ENCODE measurements around the gene UBE2O. TPM values are rescaled to one million over a fixed set of nuclear protein-coding genes. Genes with fewer than 3 reads are reported as not detected.
A peak's percentile ranks its signal among the peaks of the same experiment; 100 is the strongest.

Gene UBE2O
- total RNA-seq, 1 experiment from 2014 or later: 19.5 TPM

DNA sequence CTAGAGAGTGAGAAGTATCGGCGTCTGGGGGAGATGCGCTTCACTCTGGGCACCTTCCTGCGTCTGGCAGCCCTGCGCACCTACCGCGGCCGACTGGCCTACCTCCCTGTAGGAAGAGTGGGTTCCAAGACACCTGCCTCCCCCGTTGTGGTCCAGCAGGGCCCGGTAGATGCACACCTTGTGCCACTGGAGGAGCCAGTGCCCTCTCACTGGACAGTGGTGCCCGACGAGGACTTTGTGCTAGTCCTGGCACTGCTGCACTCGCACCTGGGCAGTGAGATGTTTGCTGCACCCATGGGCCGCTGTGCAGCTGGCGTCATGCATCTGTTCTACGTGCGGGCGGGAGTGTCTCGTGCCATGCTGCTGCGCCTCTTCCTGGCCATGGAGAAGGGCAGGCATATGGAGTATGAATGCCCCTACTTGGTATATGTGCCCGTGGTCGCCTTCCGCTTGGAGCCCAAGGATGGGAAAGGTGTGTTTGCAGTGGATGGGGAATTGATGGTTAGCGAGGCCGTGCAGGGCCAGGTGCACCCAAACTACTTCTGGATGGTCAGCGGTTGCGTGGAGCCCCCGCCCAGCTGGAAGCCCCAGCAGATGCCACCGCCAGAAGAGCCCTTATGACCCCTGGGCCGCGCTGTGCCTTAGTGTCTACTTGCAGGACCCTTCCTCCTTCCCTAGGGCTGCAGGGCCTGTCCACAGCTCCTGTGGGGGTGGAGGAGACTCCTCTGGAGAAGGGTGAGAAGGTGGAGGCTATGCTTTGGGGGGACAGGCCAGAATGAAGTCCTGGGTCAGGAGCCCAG is 65.8 kb downstream of the UBE2O start:
- CTCF ChIA-PET: interaction anchor here (0.6 to 7.8 kb wide), 12 partner anchors 10 to 106 kb away, joined by 3 to 71 read pairs (median 3); no protein-coding TSS in a partner anchor
- intact Hi-C loops (cut with micrococcal nuclease): no loop called here
- H3K27me3 Mint-ChIP-seq (ENCODE audit: insufficient read depth, unreplicated experiment): no peaks in the 10 kb centered on the region
- H3K9me3 Mint-ChIP-seq (ENCODE audit: unreplicated experiment): no peaks in the 10 kb centered on the region
- no TSS peak for BruUV-seq (replicated peaks)
- H3K36me3 Mint-ChIP-seq (ENCODE audit: insufficient read depth, unreplicated experiment): peaks cover 17% of the 10 kb centered on the region
- no peak for DNase-seq (ENCODE audit: unreplicated experiment)
- no peak overlapping the region for H3K27ac Mint-ChIP-seq (ENCODE audit: low read depth, unreplicated experiment)
- POLR2A ChIA-PET: interaction anchor here (1.4 kb wide), 1 partner anchor 34 kb away, joined by 3 read pairs; no protein-coding TSS in a partner anchor
- H3K4me1 Mint-ChIP-seq (ENCODE audit: insufficient read depth, unreplicated experiment): no peaks in the 10 kb centered on the region
- H3K4me3 Mint-ChIP-seq (ENCODE audit: unreplicated experiment): no peak overlapping the region
- TF ChIP-seq, protein P1, sequence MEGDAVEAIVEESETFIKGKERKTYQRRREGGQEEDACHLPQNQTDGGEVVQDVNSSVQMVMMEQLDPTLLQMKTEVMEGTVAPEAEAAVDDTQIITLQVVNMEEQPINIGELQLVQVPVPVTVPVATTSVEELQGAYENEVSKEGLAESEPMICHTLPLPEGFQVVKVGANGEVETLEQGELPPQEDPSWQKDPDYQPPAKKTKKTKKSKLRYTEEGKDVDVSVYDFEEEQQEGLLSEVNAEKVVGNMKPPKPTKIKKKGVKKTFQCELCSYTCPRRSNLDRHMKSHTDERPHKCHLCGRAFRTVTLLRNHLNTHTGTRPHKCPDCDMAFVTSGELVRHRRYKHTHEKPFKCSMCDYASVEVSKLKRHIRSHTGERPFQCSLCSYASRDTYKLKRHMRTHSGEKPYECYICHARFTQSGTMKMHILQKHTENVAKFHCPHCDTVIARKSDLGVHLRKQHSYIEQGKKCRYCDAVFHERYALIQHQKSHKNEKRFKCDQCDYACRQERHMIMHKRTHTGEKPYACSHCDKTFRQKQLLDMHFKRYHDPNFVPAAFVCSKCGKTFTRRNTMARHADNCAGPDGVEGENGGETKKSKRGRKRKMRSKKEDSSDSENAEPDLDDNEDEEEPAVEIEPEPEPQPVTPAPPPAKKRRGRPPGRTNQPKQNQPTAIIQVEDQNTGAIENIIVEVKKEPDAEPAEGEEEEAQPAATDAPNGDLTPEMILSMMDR (IDR thresholded peaks at IDR 0.05; ENCODE audit: unreplicated experiment): no peak

DNA sequence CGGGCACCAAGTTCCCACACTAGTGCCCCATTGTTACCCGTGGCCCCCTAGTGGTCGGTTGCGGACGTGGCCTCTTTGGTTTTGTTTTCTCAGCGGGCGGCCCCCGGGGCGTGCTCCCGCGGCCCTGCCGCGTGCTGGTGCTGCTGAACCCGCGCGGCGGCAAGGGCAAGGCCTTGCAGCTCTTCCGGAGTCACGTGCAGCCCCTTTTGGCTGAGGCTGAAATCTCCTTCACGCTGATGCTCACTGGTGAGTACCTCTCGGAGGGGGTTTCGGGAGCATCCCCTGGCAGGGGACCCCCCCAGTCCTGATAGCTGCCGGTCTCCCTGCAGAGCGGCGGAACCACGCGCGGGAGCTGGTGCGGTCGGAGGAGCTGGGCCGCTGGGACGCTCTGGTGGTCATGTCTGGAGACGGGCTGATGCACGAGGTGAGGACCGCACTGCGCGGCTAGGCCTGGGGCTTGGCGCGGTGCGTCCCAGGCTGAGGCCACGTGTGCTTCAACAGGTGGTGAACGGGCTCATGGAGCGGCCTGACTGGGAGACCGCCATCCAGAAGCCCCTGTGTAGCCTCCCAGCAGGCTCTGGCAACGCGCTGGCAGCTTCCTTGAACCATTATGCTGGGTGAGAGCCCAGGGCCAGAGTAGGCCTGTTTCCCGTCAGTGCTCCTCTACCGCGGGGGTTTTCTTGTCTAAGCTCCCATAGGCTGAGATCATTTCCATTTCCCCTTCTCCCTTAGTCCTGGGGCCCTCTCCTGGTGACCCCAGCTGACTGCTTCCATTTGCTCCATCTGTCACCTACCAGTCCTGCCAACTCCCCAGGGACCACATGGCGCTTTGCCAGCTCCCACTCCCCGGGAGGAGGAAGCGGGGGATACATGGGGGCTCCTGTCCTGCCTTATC is 66.8 kb downstream of the UBE2O start:
- ChIA-PET POLR2A (interaction anchor here (0.6 to 3.8 kb wide), 8 partner anchors 11 to 572 kb away, joined by 3 to 49 read pairs (median 3); partner anchors contain the start of genes PRPSAP1 and UBALD2), CTCF (interaction anchor here (0.6 to 7.8 kb wide), 24 partner anchors 11 to 737 kb away, joined by 3 to 71 read pairs (median 3); partner anchors contain the start of gene PRPSAP1)
- intact Hi-C loops (cut with micrococcal nuclease): loop anchor here (1.0 kb wide), 1 partner anchor 16 kb away; no protein-coding TSS in a partner anchor
- no peaks in the 10 kb centered on the region for H3K9me3 Mint-ChIP-seq (ENCODE audit: unreplicated experiment)
- DNase-seq (ENCODE audit: unreplicated experiment): peak; percentile 84
- H3K27me3 Mint-ChIP-seq (ENCODE audit: insufficient read depth, unreplicated experiment): no peaks in the 10 kb centered on the region
- H3K27ac Mint-ChIP-seq (ENCODE audit: low read depth, unreplicated experiment): no peak overlapping the region
- TF ChIP-seq, protein P1 (IDR thresholded peaks at IDR 0.05; ENCODE audit: unreplicated experiment): peak; percentile 89
- H3K4me1 Mint-ChIP-seq (ENCODE audit: insufficient read depth, unreplicated experiment): no peaks in the 10 kb centered on the region
- peaks cover 10% of the 10 kb centered on the region for H3K36me3 Mint-ChIP-seq (ENCODE audit: insufficient read depth, unreplicated experiment)
- BruUV-seq (replicated peaks): no TSS peak
- H3K4me3 Mint-ChIP-seq (ENCODE audit: unreplicated experiment): peak overlapping the region; percentile 79

DNA sequence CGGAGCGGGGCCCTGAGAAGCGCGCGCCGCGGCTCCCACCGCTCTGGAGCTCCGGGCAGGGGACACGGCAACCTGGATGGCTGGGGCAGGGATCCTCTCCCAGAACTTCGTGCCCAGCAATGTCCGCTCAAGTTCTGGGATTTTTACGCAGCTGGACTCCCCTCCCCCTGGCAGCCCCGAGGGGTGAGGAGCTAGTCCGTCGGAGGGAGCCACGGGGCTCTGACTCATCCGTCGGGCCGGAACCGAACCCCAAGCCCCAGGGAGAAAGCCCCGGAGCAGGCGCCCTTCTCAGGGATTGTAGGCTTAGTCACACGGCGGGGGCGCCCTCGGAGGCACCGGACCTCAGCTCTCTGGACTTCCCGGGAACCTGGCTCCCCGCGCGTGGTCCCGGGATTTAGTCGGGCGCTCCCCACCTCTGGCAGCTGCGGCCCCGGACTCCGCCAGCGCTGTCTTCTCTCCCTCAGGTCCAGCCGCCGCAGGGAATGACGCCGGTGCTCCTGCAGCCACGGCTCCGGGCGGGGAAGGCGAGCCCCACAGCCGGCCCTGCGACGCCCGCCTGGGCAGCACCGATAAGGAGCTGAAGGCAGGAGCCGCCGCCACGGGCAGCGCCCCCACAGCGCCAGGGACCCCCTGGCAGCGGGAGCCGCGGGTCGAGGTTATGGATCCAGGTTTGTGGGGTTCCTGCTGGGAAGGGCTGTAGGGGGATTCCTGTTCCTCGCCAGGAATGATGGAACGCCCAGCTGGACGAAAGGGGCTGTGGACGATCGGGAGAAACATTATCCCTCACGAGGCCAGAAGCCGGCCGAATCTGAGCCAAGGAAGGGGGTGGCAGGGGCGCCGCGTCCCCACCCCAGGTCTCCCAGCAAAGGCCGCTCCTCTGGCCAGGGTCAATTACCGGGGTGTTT is 67.7 kb downstream of the UBE2O start:
- H3K9me3 Mint-ChIP-seq (ENCODE audit: unreplicated experiment): no peaks in the 10 kb centered on the region
- BruUV-seq (replicated peaks): TSS peak; percentile 34
- TF ChIP-seq, protein P1 (IDR thresholded peaks at IDR 0.05; ENCODE audit: unreplicated experiment): no peak
- POLR2A ChIA-PET: interaction anchor here (0.7 to 3.8 kb wide), 13 partner anchors 9 to 571 kb away, joined by 3 to 49 read pairs (median 4); partner anchors contain the start of genes PRPSAP1, RHBDF2 and UBALD2
- no peaks in the 10 kb centered on the region for H3K27me3 Mint-ChIP-seq (ENCODE audit: insufficient read depth, unreplicated experiment)
- DNase-seq (ENCODE audit: unreplicated experiment): peak; percentile 62
- CTCF ChIA-PET: interaction anchor here (0.6 to 7.8 kb wide), 24 partner anchors 9 to 738 kb away, joined by 3 to 71 read pairs (median 4); partner anchors contain the start of genes PRPSAP1 and UBE2O
- H3K36me3 Mint-ChIP-seq (ENCODE audit: insufficient read depth, unreplicated experiment): peaks cover 4% of the 10 kb centered on the region
- intact Hi-C loops (cut with micrococcal nuclease): loop anchor here (1.0 kb wide), 1 partner anchor 15 kb away; no protein-coding TSS in a partner anchor
- H3K27ac Mint-ChIP-seq (ENCODE audit: low read depth, unreplicated experiment): no peak overlapping the region
- peak overlapping the region; percentile 79 for H3K4me3 Mint-ChIP-seq (ENCODE audit: unreplicated experiment)
- no peaks in the 10 kb centered on the region for H3K4me1 Mint-ChIP-seq (ENCODE audit: insufficient read depth, unreplicated experiment)

Data from MCF 10A (cell line).